Measurements from ENCODE around the gene CATSPER1.

The CATSPER1 gene

GRCh38 chr11:66066751-66067150 lies 40.5 kb upstream of the CATSPER1 start:
- Mint-ChIP-seq H3K27ac (ENCODE audit: low read depth) (peak overlapping the region; percentile 38), H3K36me3 (ENCODE audit: insufficient read depth) (peaks cover 69% of the 10 kb centered on the region), H3K4me1 (peaks cover 50% of the 10 kb centered on the region)

GRCh38 chr11:66064571-66064970 lies 38.3 kb upstream of the CATSPER1 start:
- Mint-ChIP-seq H3K4me3 (no peak overlapping the region), H3K27ac (ENCODE audit: low read depth) (peak overlapping the region; percentile 62), H3K4me1 (peaks cover 54% of the 10 kb centered on the region), H3K36me3 (ENCODE audit: insufficient read depth) (peaks cover 86% of the 10 kb centered on the region), H3K9me3 (no peaks in the 10 kb centered on the region), H3K27me3 (no peaks in the 10 kb centered on the region)
- ATAC-seq (replicated peaks; ENCODE audit: extremely low read depth, poor library complexity, severe bottlenecking) (no peak), DNase-seq (ENCODE audit: low spot score in 2 of 2) (no peak)

More at GRCh38 chr11:66066751-66067150, 40.5 kb upstream of the CATSPER1 start:
- no peaks in the 10 kb centered on the region for H3K9me3 Mint-ChIP-seq
- DNase-seq (ENCODE audit: low spot score in 2 of 2): no peak
- H3K4me3 Mint-ChIP-seq: no peak overlapping the region
- no peak for ATAC-seq (replicated peaks; ENCODE audit: extremely low read depth, poor library complexity, severe bottlenecking)
- H3K27me3 Mint-ChIP-seq: no peaks in the 10 kb centered on the region

- Mint-ChIP-seq H3K4me1 (peaks cover 50% of the 10 kb centered on the region), H3K27ac (ENCODE audit: low read depth) (no peak overlapping the region), H3K27me3 (no peaks in the 10 kb centered on the region), H3K36me3 (ENCODE audit: insufficient read depth) (peaks cover 87% of the 10 kb centered on the region), H3K9me3 (no peaks in the 10 kb centered on the region), H3K4me3 (no peak overlapping the region)
- no peak for ATAC-seq (replicated peaks; ENCODE audit: extremely low read depth, poor library complexity, severe bottlenecking)
- no peak for DNase-seq (ENCODE audit: low spot score in 2 of 2)
Measured at GRCh38 chr11:66063900-66064299, 37.6 kb upstream of the CATSPER1 start.

GRCh38 chr11:66062408-66062807 lies 36.1 kb upstream of the CATSPER1 start:
- H3K9me3 Mint-ChIP-seq: no peaks in the 10 kb centered on the region
- no peaks in the 10 kb centered on the region for H3K27me3 Mint-ChIP-seq
- no peak for DNase-seq (ENCODE audit: low spot score in 2 of 2)
- no peak for ATAC-seq (replicated peaks; ENCODE audit: extremely low read depth, poor library complexity, severe bottlenecking)
- no peak overlapping the region for H3K27ac Mint-ChIP-seq (ENCODE audit: low read depth)
- H3K4me1 Mint-ChIP-seq: peaks cover 44% of the 10 kb centered on the region
- H3K4me3 Mint-ChIP-seq: no peak overlapping the region
- H3K36me3 Mint-ChIP-seq (ENCODE audit: insufficient read depth): peaks cover 89% of the 10 kb centered on the region

GRCh38 chr11:66061268-66061667 lies 35.0 kb upstream of the CATSPER1 start:
- H3K4me3 Mint-ChIP-seq: no peak overlapping the region
- H3K27me3 Mint-ChIP-seq: no peaks in the 10 kb centered on the region
- peaks cover 38% of the 10 kb centered on the region for H3K4me1 Mint-ChIP-seq
- no peak for ATAC-seq (replicated peaks; ENCODE audit: extremely low read depth, poor library complexity, severe bottlenecking)
- no peak for DNase-seq (ENCODE audit: low spot score in 2 of 2)
- no peaks in the 10 kb centered on the region for H3K9me3 Mint-ChIP-seq
- H3K36me3 Mint-ChIP-seq (ENCODE audit: insufficient read depth): peaks cover 89% of the 10 kb centered on the region
- no peak overlapping the region for H3K27ac Mint-ChIP-seq (ENCODE audit: low read depth)

GRCh38 chr11:66059966-66060680 lies 33.8 kb upstream of the CATSPER1 start:
- Mint-ChIP-seq H3K9me3 (no peaks in the 10 kb centered on the region), H3K36me3 (ENCODE audit: insufficient read depth) (peaks cover 91% of the 10 kb centered on the region), H3K4me3 (no peak overlapping the region), H3K27ac (ENCODE audit: low read depth) (no peak overlapping the region), H3K4me1 (peaks cover 42% of the 10 kb centered on the region), H3K27me3 (no peaks in the 10 kb centered on the region)
- no peak for ATAC-seq (replicated peaks; ENCODE audit: extremely low read depth, poor library complexity, severe bottlenecking)
- no peak for DNase-seq (ENCODE audit: low spot score in 2 of 2)

GRCh38 chr11:66056501-66056900 lies 30.2 kb upstream of the CATSPER1 start:
- no peaks in the 10 kb centered on the region for H3K9me3 Mint-ChIP-seq
- no peaks in the 10 kb centered on the region for H3K27me3 Mint-ChIP-seq
- DNase-seq (ENCODE audit: low spot score in 2 of 2): no peak
- H3K36me3 Mint-ChIP-seq (ENCODE audit: insufficient read depth): peaks cover 81% of the 10 kb centered on the region
- ATAC-seq (replicated peaks; ENCODE audit: extremely low read depth, poor library complexity, severe bottlenecking): no peak
- no peak overlapping the region for H3K27ac Mint-ChIP-seq (ENCODE audit: low read depth)
- H3K4me1 Mint-ChIP-seq: peaks cover 55% of the 10 kb centered on the region
- no peak overlapping the region for H3K4me3 Mint-ChIP-seq

- Mint-ChIP-seq H3K4me1 (peaks cover 54% of the 10 kb centered on the region), H3K4me3 (peak overlapping the region; percentile 34), H3K27ac (ENCODE audit: low read depth) (no peak overlapping the region), H3K27me3 (no peaks in the 10 kb centered on the region), H3K9me3 (no peaks in the 10 kb centered on the region), H3K36me3 (ENCODE audit: insufficient read depth) (peaks cover 66% of the 10 kb centered on the region)
- ATAC-seq (replicated peaks; ENCODE audit: extremely low read depth, poor library complexity, severe bottlenecking): no peak
- DNase-seq (ENCODE audit: low spot score in 2 of 2): no peak
Measured at GRCh38 chr11:66055021-66055420, 28.7 kb upstream of the CATSPER1 start.

GRCh38 chr11:66052664-66052982 lies 26.3 kb upstream of the CATSPER1 start:
- H3K4me3 Mint-ChIP-seq: peak overlapping the region; percentile 100
- H3K4me1 Mint-ChIP-seq: peaks cover 42% of the 10 kb centered on the region
- no peaks in the 10 kb centered on the region for H3K27me3 Mint-ChIP-seq
- H3K9me3 Mint-ChIP-seq: no peaks in the 10 kb centered on the region
- peaks cover 42% of the 10 kb centered on the region for H3K36me3 Mint-ChIP-seq (ENCODE audit: insufficient read depth)
- peak overlapping the region; percentile 99 for H3K27ac Mint-ChIP-seq (ENCODE audit: low read depth)
- ATAC-seq (replicated peaks; ENCODE audit: extremely low read depth, poor library complexity, severe bottlenecking): peak; percentile 4
- no peak for DNase-seq (ENCODE audit: low spot score in 2 of 2)

GRCh38 chr11:66051766-66052663 lies 25.7 kb upstream of the CATSPER1 start, which contains the start of gene SF3B2:
Gene SF3B2, plus strand, starts transcription at chr11:66052364. Its CDS starts 21 bp downstream, at chr11:66052385.
- peaks cover 37% of the 10 kb centered on the region for H3K4me1 Mint-ChIP-seq
- H3K27ac Mint-ChIP-seq (ENCODE audit: low read depth): peak within 1 kb of the TSS; percentile 99
- peaks cover 36% of the 10 kb centered on the region for H3K36me3 Mint-ChIP-seq (ENCODE audit: insufficient read depth)
- no peaks in the 10 kb centered on the region for H3K9me3 Mint-ChIP-seq
- peak; percentile 82 to 90 for DNase-seq (ENCODE audit: low spot score in 2 of 2)
- peak within 1 kb of the TSS; percentile 100 for H3K4me3 Mint-ChIP-seq
- ATAC-seq (replicated peaks; ENCODE audit: extremely low read depth, poor library complexity, severe bottlenecking): peak; percentile 97
- H3K27me3 Mint-ChIP-seq: no peaks in the 10 kb centered on the region

- Mint-ChIP-seq H3K27me3 (no peaks in the 10 kb centered on the region), H3K4me3 (peak overlapping the region; percentile 100), H3K9me3 (no peaks in the 10 kb centered on the region), H3K27ac (ENCODE audit: low read depth) (peak overlapping the region; percentile 99), H3K36me3 (ENCODE audit: insufficient read depth) (peaks cover 32% of the 10 kb centered on the region), H3K4me1 (peaks cover 36% of the 10 kb centered on the region)
- ATAC-seq (replicated peaks; ENCODE audit: extremely low read depth, poor library complexity, severe bottlenecking): no peak
- DNase-seq (ENCODE audit: low spot score in 2 of 2): no peak
Measured at GRCh38 chr11:66051371-66051765, 25.1 kb upstream of the CATSPER1 start.

- peak overlapping the region; percentile 99 for H3K27ac Mint-ChIP-seq (ENCODE audit: low read depth)
- no peaks in the 10 kb centered on the region for H3K9me3 Mint-ChIP-seq
- H3K4me1 Mint-ChIP-seq: peaks cover 39% of the 10 kb centered on the region
- H3K4me3 Mint-ChIP-seq: peak overlapping the region; percentile 100
- ATAC-seq (replicated peaks; ENCODE audit: extremely low read depth, poor library complexity, severe bottlenecking) (no peak), DNase-seq (ENCODE audit: low spot score in 2 of 2) (no peak)
- no peaks in the 10 kb centered on the region for H3K27me3 Mint-ChIP-seq
- peaks cover 26% of the 10 kb centered on the region for H3K36me3 Mint-ChIP-seq (ENCODE audit: insufficient read depth)
Measured at GRCh38 chr11:66050581-66051231, 24.4 kb upstream of the CATSPER1 start.

Measured in central memory CD8-positive, alpha-beta T cell (primary cell).